K562 (cell line): ENCODE data around the gene LTA. TPM values are rescaled to one million over a fixed set of nuclear protein-coding genes. Genes with fewer than 3 reads are reported as not detected.

ENCODE experiments used
- CBX5 ChIP-seq: IDR thresholded peaks from 2 replicates; pipeline ENCODE4 v1.6.1; 2014; ENCODE audit warnings: low read depth, borderline replicate concordance
- CHD1 ChIP-seq: fragments of 200-600 bp; sonication (generic); IDR thresholded peaks from one replicate; pipeline ENCODE4 v1.6.1; 2012; ENCODE audit warnings: mild to moderate bottlenecking, moderate library complexity, low read length, inconsistent platforms
- FOXA3 ChIP-seq, 2 experiments: fragments of 450-650 bp in 1 of 2; sonication (generic) in 1 of 2; formaldehyde crosslinking; IDR thresholded peaks in 1 of 2; conservative IDR thresholded peaks in 1 of 2; 2 replicates each; pipeline versions ENCODE4 v1.4.0 to v1.8.0; 2020 to 2022; ENCODE audit warnings: mild to moderate bottlenecking in 2 of 2, missing genetic modification reagents in 1 of 2
- FOXP1 ChIP-seq: sonication (generic); formaldehyde crosslinking; IDR thresholded peaks from 2 replicates; pipeline ENCODE4 v1.8.0; 2022; ENCODE audit warnings: mild to moderate bottlenecking, missing genetic modification reagents
- HCFC1 ChIP-seq: IDR thresholded peaks from 2 replicates; pipeline ENCODE4 v1.6.1; 2012; ENCODE audit warnings: low read depth, low read length, improper control_type of control experiment
- HNRNPLL ChIP-seq: fragments of 200-400 bp; formaldehyde crosslinking; IDR thresholded peaks from 2 replicates; pipeline ENCODE4 v1.6.1; 2017; ENCODE audit warnings: low read length, low read depth, mild to moderate bottlenecking; ENCODE audit not compliant: poor library complexity, severe bottlenecking
- IRF1 ChIP-seq: sonication (generic); formaldehyde crosslinking; IDR thresholded peaks from 2 replicates; pipeline ENCODE4 v1.8.0; 2022; ENCODE audit warnings: missing genetic modification reagents, mild to moderate bottlenecking, borderline replicate concordance
- JUNB ChIP-seq: fragments of 450-650 bp; formaldehyde crosslinking; conservative IDR thresholded peaks from 2 replicates; pipeline ENCODE4 v1.4.0; 2020; ENCODE audit warnings: mild to moderate bottlenecking
- MCM2 ChIP-seq: fragments of 450-650 bp; IDR thresholded peaks from 2 replicates; pipeline ENCODE4 v1.6.1; 2017; ENCODE audit warnings: low read depth, mild to moderate bottlenecking
- MNT ChIP-seq, 2 experiments: fragments of 450-650 bp; conservative IDR thresholded peaks; 2 replicates each; pipeline ENCODE4 v1.6.1; 2017; ENCODE audit warnings: mild to moderate bottlenecking in 2 of 2, moderate library complexity in 2 of 2
- NCOR1 ChIP-seq: fragments of 450-650 bp; IDR thresholded peaks from 2 replicates; pipeline ENCODE4 v1.6.1; 2016; ENCODE audit warnings: mild to moderate bottlenecking, moderate library complexity
- NELFE ChIP-seq: IDR thresholded peaks from 2 replicates; pipeline ENCODE4 v1.6.1; 2011; ENCODE audit warnings: mild to moderate bottlenecking; ENCODE audit not compliant: insufficient read depth, insufficient read length
- NFXL1 ChIP-seq: fragments of 450-650 bp; formaldehyde crosslinking; IDR thresholded peaks from 2 replicates; pipeline ENCODE4 v1.4.0; 2021; ENCODE audit warnings: mild to moderate bottlenecking
- SNAPC5 ChIP-seq: fragments of 250-450 bp; sonication (Bioruptor Pico); IDR thresholded peaks from 2 replicates; pipeline ENCODE4 v1.8.0; 2021; ENCODE audit warnings: moderate library complexity, mild to moderate bottlenecking, inconsistent platforms
- STAT5B ChIP-seq: fragments of 250-450 bp; sonication (Bioruptor Pico); IDR thresholded peaks from 2 replicates; pipeline ENCODE4 v1.8.0; 2021; ENCODE audit warnings: mild to moderate bottlenecking, inconsistent platforms
- TSC22D4 ChIP-seq: fragments of 450-650 bp; IDR thresholded peaks from 2 replicates; pipeline ENCODE4 v1.6.1; 2016; ENCODE audit warnings: missing genetic modification characterization, missing biosample characterization, control low read depth
- USF1 ChIP-seq: sonication (generic); formaldehyde crosslinking; IDR thresholded peaks from 2 replicates; pipeline ENCODE4 v1.9.0; 2022; ENCODE audit warnings: mild to moderate bottlenecking, missing genetic modification reagents
- ZBTB1 ChIP-seq: sonication (generic); formaldehyde crosslinking; IDR thresholded peaks from 2 replicates; pipeline ENCODE4 v1.8.1; 2023; ENCODE audit warnings: missing genetic modification reagents, low read depth, mild to moderate bottlenecking, borderline replicate concordance
- ZNF436 ChIP-seq: fragments of 250-450, 450-650 bp; sonication (Bioruptor Pico); formaldehyde crosslinking; IDR thresholded peaks from 2 replicates; pipeline ENCODE4 v1.7.0; 2020; ENCODE audit warnings: mild to moderate bottlenecking
- ZNF518B ChIP-seq: fragments of 250-450 bp; sonication (Bioruptor Pico); IDR thresholded peaks from 2 replicates; pipeline ENCODE4 v1.5.0; 2021; ENCODE audit warnings: mild to moderate bottlenecking, moderate library complexity
- polyA plus RNA-seq, 8 experiments: library from polyadenylated mRNA; depleted of rRNA in 4 of 8; stranded (reverse) in 5 of 8; unstranded in 3 of 8; fragments of >200 nt; fragmentation: Nextera tagmentation in 2 of 8; fragmentation: Illumina TruSeq in 1 of 8; extraction: Ambion mirVana in 2 of 8; extraction: Trizol in 1 of 8; gene quantifications; 2 replicates each; pipeline versions ENCODE4 v1.2.1 to v1.2.3, GENCODE V29; 2011 to 2014; ENCODE audit warnings: inconsistent platforms in 1 of 8, missing spikeins in 1 of 8
- total RNA-seq, 7 experiments: library from RNA; depleted of rRNA in 6 of 7; stranded (reverse); fragments of >200 nt in 6 of 7; fragmentation: Illumina TruSeq in 2 of 7; extraction: Trizol in 2 of 7; gene quantifications; 2 replicates each; pipeline versions ENCODE4 v1.2.1 to v1.2.3, GENCODE V29; 2011 to 2021; ENCODE audit warnings: low replicate concordance in 1 of 7

The LTA gene
- total and polyA plus RNA-seq, 9 of the 15 experiments (the other 6 are each of a cell fraction or from before 2014, with no cell fraction given), result 0.80 TPM; not detected in 8

- no peak for TF ChIP-seq MNT (conservative IDR thresholded peaks at IDR 0.05)
- TF ChIP-seq MCM2, result no peak
- no peak for TF ChIP-seq STAT5B (CRISPR knock-in tag)
- TF ChIP-seq JUNB (CRISPR knock-in tag), result no peak
- TF ChIP-seq FOXA3 (CRISPR knock-in tag; conservative IDR thresholded peaks at IDR 0.05 in 1 of 2, IDR thresholded peaks at IDR 0.05 in 1 of 2), result 0 out of 4 replicates have a peak, but pooled peaks of 1 of the 2 experiments have one; percentile 50
- TF ChIP-seq ZNF518B (CRISPR knock-in tag), result no peak
- TF ChIP-seq USF1 (CRISPR knock-in tag), result peak; percentile 21; the same call in 1 of the 2 replicates
- TF ChIP-seq CBX5, result no peak
- no peak for TF ChIP-seq SNAPC5 (CRISPR knock-in tag)
- no peak for TF ChIP-seq HNRNPLL
- no peak for TF ChIP-seq CHD1
- no peak for TF ChIP-seq IRF1
- TF ChIP-seq NELFE, result no peak
- no peak for TF ChIP-seq TSC22D4 (tag)
- no peak for TF ChIP-seq ZNF436 (CRISPR knock-in tag)
- no peak for TF ChIP-seq NFXL1 (CRISPR knock-in tag)
- no peak for TF ChIP-seq HCFC1
- 0 out of 2 replicates have a peak, but pooled peaks have one; percentile 13 for TF ChIP-seq FOXP1 (CRISPR knock-in tag)
- no peak for TF ChIP-seq NCOR1
- TF ChIP-seq ZBTB1 (CRISPR knock-in tag), result no peak
These were observed 13.9 kb downstream of the LTA start, which contains the start of gene LST1 (continued) for GRCh38 chr6:31586008-31586407.
